Motor neuron (in vitro differentiated cells): Measurements from ENCODE around the gene PRDM16. TPM values are rescaled to one million over a fixed set of nuclear protein-coding genes. Genes with fewer than 3 reads are reported as not detected.

Source experiments
- ATAC-seq, 8 experiments: fragments of 200-7000 bp; cut with Tn5 transposase; replicated peaks in 6 of 8; 2 replicates each; pipeline ENCODE4 v1.8.0; 2021; ENCODE audit warnings: mild to moderate bottlenecking in 8 of 8, moderate library complexity in 8 of 8
- H3K27ac ChIP-seq, 2 donors: fragments of 250-450 bp; sonication (Bioruptor Pico); 2 replicates each; pipeline ENCODE4 v1.9.0; 2021; ENCODE audit warnings: antibody characterized with exemption in 2 of 2, mild to moderate bottlenecking in 2 of 2, moderate library complexity in 1 of 2
- H3K4me1 ChIP-seq, 2 donors: fragments of 250-450 bp; sonication (Bioruptor Pico); replicated peaks in 1 of 2; 2 replicates each; pipeline ENCODE4 v1.6.1; 2021; ENCODE audit warnings: antibody characterized with exemption in 2 of 2, mild to moderate bottlenecking in 2 of 2, moderate library complexity in 1 of 2
- H3K4me3 ChIP-seq, 5 donors: fragments of 250-450 bp; sonication (Bioruptor Pico); 2 replicates each; pipeline ENCODE4 v1.9.0; 2021; ENCODE audit warnings: antibody characterized with exemption in 5 of 5, mild to moderate bottlenecking in 5 of 5, moderate library complexity in 4 of 5
- WGBS, 10 experiments: fragments of 450-650 bp; shearing (Covaris generic); methylation state at CpG; one replicate each; pipeline ENCODE4 v1.0.0; 2022; 5-methylcytosine and 5-hydroxymethylcytosine counted together
- in situ Hi-C, 9 experiments: fragments of 400-800 bp; cut with MboI; loops; one replicate each; pipeline ENCODE4 v1.15.0; 2021; ENCODE audit warnings: low sequenced_read_pairs in 9 of 9, low pct_unique_long_range_greater_than_20kb in 2 of 9; ENCODE audit not compliant: unreplicated experiment in 9 of 9
- total RNA-seq, 8 experiments: library from RNA; unstranded; fragments of 300-600 nt; gene quantifications; 2 replicates each; pipeline versions ENCODE4 v1.2.3 to v1.2.4, GENCODE V29; 2022

Gene PRDM16
- total RNA-seq, 8 experiments from 2014 or later, result 0.18 to 2.9 (median 0.42) TPM

- in situ Hi-C loops, result loop anchor here in 3 of 9 experiments (25.0 kb wide), 3 partner anchors 89 to 336 kb away; no protein-coding TSS in a partner anchor
Observed at GRCh38 chr1:3051270-3052268, 17.4 kb upstream of the PRDM16 start.

GRCh38 chr1:3052501-3052900 lies 16.5 kb upstream of the PRDM16 start:
- H3K4me3 ChIP-seq, result no peak overlapping the region
- in situ Hi-C loops, result loop anchor here in 3 of 9 experiments (25.0 kb wide), 3 partner anchors 90 to 335 kb away; no protein-coding TSS in a partner anchor
- no peaks in the 10 kb centered on the region for H3K4me1 ChIP-seq
- no peak overlapping the region for H3K27ac ChIP-seq
- no peak for ATAC-seq
- 14 to 60% (median 43%) methylated on average over 1 to 4 of the region's 5 CpGs; no CpG with 5 or more reads in 7 of the 10 experiments for WGBS, 10 experiments

More at GRCh38 chr1:3051270-3052268, 17.4 kb upstream of the PRDM16 start:
- Histone ChIP-seq H3K27ac (no peak overlapping the region), H3K4me3 (no peak overlapping the region), H3K4me1 (no peaks in the 10 kb centered on the region)
- no peak for ATAC-seq
- 27 to 86% (median 79%) methylated on average over 1 of the region's 3 CpGs; no CpG with 5 or more reads in 2 of the 10 experiments for WGBS, 10 experiments

- WGBS, 10 experiments, result 7 to 88% (median 48%) methylated on average over 3 to 9 of the region's 9 CpGs; no CpG with 5 or more reads in 3 of the 10 experiments
- no peak for ATAC-seq
- in situ Hi-C loops, result loop anchor here in 3 of 9 experiments (25.0 kb wide), 3 partner anchors 91 to 334 kb away; no protein-coding TSS in a partner anchor
- Histone ChIP-seq H3K27ac (no peak overlapping the region), H3K4me3 (no peak overlapping the region), H3K4me1 (no peaks in the 10 kb centered on the region)
Observed at GRCh38 chr1:3053366-3053980, 15.5 kb upstream of the PRDM16 start.

GRCh38 chr1:3053986-3054385 lies 15.0 kb upstream of the PRDM16 start:
- in situ Hi-C loops, result loop anchor here in 3 of 9 experiments (25.0 kb wide), 3 partner anchors 92 to 333 kb away; no protein-coding TSS in a partner anchor
- Histone ChIP-seq H3K4me1 (no peaks in the 10 kb centered on the region), H3K27ac (no peak overlapping the region), H3K4me3 (no peak overlapping the region)
- ATAC-seq, result no peak
- 0 to 78% (median 20%) methylated on average over 1 to 5 of the region's 6 CpGs; no CpG with 5 or more reads in 3 of the 10 experiments for WGBS, 10 experiments

GRCh38 chr1:3054474-3054873 lies 14.5 kb upstream of the PRDM16 start:
- in situ Hi-C loops, result loop anchor here in 3 of 9 experiments (25.0 kb wide), 3 partner anchors 92 to 333 kb away; no protein-coding TSS in a partner anchor
- Histone ChIP-seq H3K4me3 (no peak overlapping the region), H3K27ac (no peak overlapping the region), H3K4me1 (no peaks in the 10 kb centered on the region)
- peak in 2 of 8 experiments; percentile 29 to 36 for ATAC-seq
- 47 to 100% (median 73%) methylated on average over 1 to 11 of the region's 12 CpGs; no CpG with 5 or more reads in 4 of the 10 experiments for WGBS, 10 experiments

GRCh38 chr1:3055051-3055450 lies 14.0 kb upstream of the PRDM16 start:
- 20 to 85% (median 55%) methylated on average over 1 to 7 of the region's 9 CpGs; no CpG with 5 or more reads in 6 of the 10 experiments for WGBS, 10 experiments
- H3K27ac ChIP-seq, result no peak overlapping the region
- in situ Hi-C loops, result loop anchor here in 3 of 9 experiments (25.0 kb wide), 3 partner anchors 93 to 332 kb away; no protein-coding TSS in a partner anchor
- ATAC-seq, result no peak
- no peak overlapping the region for H3K4me3 ChIP-seq
- H3K4me1 ChIP-seq, result no peaks in the 10 kb centered on the region

- H3K4me1 ChIP-seq, result peaks cover 0 to 7% of the 10 kb centered on the region in 2 donors
- WGBS, 10 experiments, result 20 to 87% (median 39%) methylated on average over 1 to 5 of the region's 5 CpGs; no CpG with 5 or more reads in 7 of the 10 experiments
- in situ Hi-C loops, result loop anchor here in 3 of 9 experiments (25.0 kb wide), 3 partner anchors 94 to 331 kb away; no protein-coding TSS in a partner anchor
- no peak for ATAC-seq
- no peak overlapping the region for H3K27ac ChIP-seq
- H3K4me3 ChIP-seq, result no peak overlapping the region
Observed at GRCh38 chr1:3056641-3057040, 12.4 kb upstream of the PRDM16 start.

GRCh38 chr1:3058263-3059030 lies 10.6 kb upstream of the PRDM16 start:
- Histone ChIP-seq H3K27ac (no peak overlapping the region), H3K4me1 (peaks cover 0 to 11% of the 10 kb centered on the region in 2 donors), H3K4me3 (no peak overlapping the region)
- in situ Hi-C loops, result loop anchor here in 3 of 9 experiments (25.0 kb wide), 3 partner anchors 96 to 329 kb away; no protein-coding TSS in a partner anchor
- 0 to 86% (median 23%) methylated on average over 1 to 10 of the region's 10 CpGs for WGBS, 10 experiments
- ATAC-seq, result no peak

- WGBS, 10 experiments, result 17 to 87% (median 70%) methylated on average over 1 to 4 of the region's 9 CpGs; no CpG with 5 or more reads in 4 of the 10 experiments
- Histone ChIP-seq H3K27ac (no peak overlapping the region), H3K4me3 (no peak overlapping the region), H3K4me1 (peaks cover 0 to 11% of the 10 kb centered on the region in 2 donors)
- no peak for ATAC-seq
- in situ Hi-C loops, result loop anchor here in 3 of 9 experiments (25.0 kb wide), 3 partner anchors 98 to 327 kb away; no protein-coding TSS in a partner anchor
Observed at GRCh38 chr1:3060127-3060526, 8.9 kb upstream of the PRDM16 start.

- Histone ChIP-seq H3K4me1 (peaks cover 0 to 11% of the 10 kb centered on the region in 2 donors), H3K27ac (no peak overlapping the region), H3K4me3 (no peak overlapping the region)
- in situ Hi-C loops, result loop anchor here in 3 of 9 experiments (25.0 kb wide), 3 partner anchors 99 to 326 kb away; no protein-coding TSS in a partner anchor
- ATAC-seq, result peak in 3 of 8 experiments; percentile 85 to 93 (median 89)
- WGBS, 10 experiments, result 10 to 68% (median 46%) methylated on average over 2 to 8 of the region's 15 CpGs; no CpG with 5 or more reads in 4 of the 10 experiments
Observed at GRCh38 chr1:3060601-3061551, 8.1 kb upstream of the PRDM16 start.

GRCh38 chr1:3061566-3061965 lies 7.4 kb upstream of the PRDM16 start:
- ATAC-seq, result no peak
- in situ Hi-C loops, result loop anchor here in 3 of 9 experiments (25.0 kb wide), 3 partner anchors 99 to 326 kb away; no protein-coding TSS in a partner anchor

More at GRCh38 chr1:3061566-3061965, 7.4 kb upstream of the PRDM16 start:
- H3K27ac ChIP-seq, result no peak overlapping the region
- H3K4me3 ChIP-seq, result no peak overlapping the region
- peaks cover 0 to 11% of the 10 kb centered on the region in 2 donors for H3K4me1 ChIP-seq
- WGBS, 10 experiments, result 33 to 40% methylated on average over 2 of the region's 5 CpGs; no CpG with 5 or more reads in 8 of the 10 experiments
